ENCODE results near the gene ALDH1L1. TPM values are rescaled to one million over a fixed set of nuclear protein-coding genes. Genes with fewer than 3 reads are reported as not detected.

The ALDH1L1 gene
- total RNA-seq, 5 donors from 2014 or later (not counting 1 experiment from before 2014, with no cell fraction given): 0.19 to 1.6 (median 0.20) TPM; not detected in 2

GRCh38 chr3:126211569-126211968, 31.2 kb upstream of the ALDH1L1 start:
- Histone ChIP-seq H3K36me3 (ENCODE audit: control insufficient read depth in 2 of 2, extremely low read depth in 1 of 2, insufficient read depth in 1 of 2, low read length in 1 of 2) (no peaks in the 10 kb centered on the region), H3K4me1 (ENCODE audit: control insufficient read depth in 1 of 2, extremely low read depth in 1 of 2, insufficient read depth in 2 of 2, low read length in 2 of 2) (peaks cover 0 to 9% of the 10 kb centered on the region in 2 experiments), H3K9me3 (no peaks in the 10 kb centered on the region), H3K4me3 (ENCODE audit: control insufficient read depth in 1 of 2, extremely low read depth in 1 of 2, low read length in 1 of 2) (no peak overlapping the region), H3K27me3 (replicated peaks in 1 of 2; ENCODE audit: control insufficient read depth in 2 of 2, extremely low read depth in 1 of 2, insufficient read depth in 2 of 2, low read length in 1 of 2) (peaks cover 8 to 62% of the 10 kb centered on the region in 2 experiments), H3K27ac (ENCODE audit: low read length) (no peak overlapping the region)
- Mint-ChIP-seq H3K9me3 (no peaks in the 10 kb centered on the region), H3K36me3 (no peaks in the 10 kb centered on the region), H3K4me1 (peaks cover 6 to 12% (median 9%) of the 10 kb centered on the region in 3 donors), H3K27ac (no peak overlapping the region), H3K27me3 (peaks cover 53 to 61% of the 10 kb centered on the region in 2 donors), H3K4me3 (peak overlapping the region in 1 of 3 donors; percentile 67)
- CTCF ChIA-PET: interaction anchor here in 1 of 2 donors (0.6 kb wide), 1 partner anchor 9 kb away, joined by 4 read pairs; no protein-coding TSS in a partner anchor
- POLR2A ChIA-PET: no interaction called here
- 91% methylated on average over 7 of the region's 7 CpGs for WGBS (ENCODE audit: insufficient coverage)
- DNase-seq (no peak), ATAC-seq (replicated peaks in 1 of 4) (no peak)

GRCh38 chr3:126210606-126211005, 30.2 kb upstream of the ALDH1L1 start:
- peaks cover 6 to 12% (median 9%) of the 10 kb centered on the region in 3 donors for H3K4me1 Mint-ChIP-seq
- Histone ChIP-seq H3K27me3 (replicated peaks in 1 of 2; ENCODE audit: control insufficient read depth in 2 of 2, extremely low read depth in 1 of 2, insufficient read depth in 2 of 2, low read length in 1 of 2) (peaks cover 5 to 55% of the 10 kb centered on the region in 2 experiments), H3K4me3 (ENCODE audit: control insufficient read depth in 1 of 2, extremely low read depth in 1 of 2, low read length in 1 of 2) (no peak overlapping the region), H3K4me1 (ENCODE audit: control insufficient read depth in 1 of 2, extremely low read depth in 1 of 2, insufficient read depth in 2 of 2, low read length in 2 of 2) (peaks cover 0 to 9% of the 10 kb centered on the region in 2 experiments), H3K27ac (ENCODE audit: low read length) (no peak overlapping the region), H3K36me3 (ENCODE audit: control insufficient read depth in 2 of 2, extremely low read depth in 1 of 2, insufficient read depth in 1 of 2, low read length in 1 of 2) (no peaks in the 10 kb centered on the region), H3K9me3 (no peaks in the 10 kb centered on the region)
- no peaks in the 10 kb centered on the region for H3K9me3 Mint-ChIP-seq
- CTCF ChIA-PET: no interaction called here
- DNase-seq (no peak), ATAC-seq (replicated peaks in 1 of 4) (no peak)
- POLR2A ChIA-PET: no interaction called here
- H3K36me3 Mint-ChIP-seq: no peaks in the 10 kb centered on the region
- H3K27ac Mint-ChIP-seq: no peak overlapping the region
- peaks cover 49 to 52% of the 10 kb centered on the region in 2 donors for H3K27me3 Mint-ChIP-seq
- 51% methylated on average over 5 of the region's 6 CpGs for WGBS (ENCODE audit: insufficient coverage)
- H3K4me3 Mint-ChIP-seq: no peak overlapping the region

GRCh38 chr3:126209741-126210140, 29.4 kb upstream of the ALDH1L1 start:
- Mint-ChIP-seq H3K27ac (no peak overlapping the region), H3K9me3 (no peaks in the 10 kb centered on the region), H3K27me3 (peaks cover 46 to 48% of the 10 kb centered on the region in 2 donors), H3K36me3 (no peaks in the 10 kb centered on the region), H3K4me3 (no peak overlapping the region), H3K4me1 (peaks cover 6 to 12% (median 9%) of the 10 kb centered on the region in 3 donors)
- H3K4me1 ChIP-seq (ENCODE audit: control insufficient read depth in 1 of 2, extremely low read depth in 1 of 2, insufficient read depth in 2 of 2, low read length in 2 of 2): peaks cover 0 to 9% of the 10 kb centered on the region in 2 experiments
- ATAC-seq (replicated peaks in 1 of 4) (no peak), DNase-seq (no peak)
- H3K9me3 ChIP-seq: no peaks in the 10 kb centered on the region
- ChIA-PET POLR2A (no interaction called here), CTCF (no interaction called here)
- 79% methylated on average over 4 of the region's 4 CpGs for WGBS (ENCODE audit: insufficient coverage)
- H3K36me3 ChIP-seq (ENCODE audit: control insufficient read depth in 2 of 2, extremely low read depth in 1 of 2, insufficient read depth in 1 of 2, low read length in 1 of 2): no peaks in the 10 kb centered on the region
- H3K27ac ChIP-seq (ENCODE audit: low read length): no peak overlapping the region
- H3K27me3 ChIP-seq (replicated peaks in 1 of 2; ENCODE audit: control insufficient read depth in 2 of 2, extremely low read depth in 1 of 2, insufficient read depth in 2 of 2, low read length in 1 of 2): peaks cover 5 to 49% of the 10 kb centered on the region in 2 experiments
- H3K4me3 ChIP-seq (ENCODE audit: control insufficient read depth in 1 of 2, extremely low read depth in 1 of 2, low read length in 1 of 2): no peak overlapping the region

- Mint-ChIP-seq H3K9me3 (no peaks in the 10 kb centered on the region), H3K4me3 (no peak overlapping the region), H3K27me3 (peaks cover 37 to 43% of the 10 kb centered on the region in 2 donors), H3K27ac (no peak overlapping the region), H3K36me3 (no peaks in the 10 kb centered on the region), H3K4me1 (peaks cover 6 to 12% (median 9%) of the 10 kb centered on the region in 3 donors)
- no peaks in the 10 kb centered on the region for H3K9me3 ChIP-seq
- H3K4me3 ChIP-seq (ENCODE audit: control insufficient read depth in 1 of 2, extremely low read depth in 1 of 2, low read length in 1 of 2): no peak overlapping the region
- POLR2A ChIA-PET: no interaction called here
- H3K4me1 ChIP-seq (ENCODE audit: control insufficient read depth in 1 of 2, extremely low read depth in 1 of 2, insufficient read depth in 2 of 2, low read length in 2 of 2): peaks cover 0 to 9% of the 10 kb centered on the region in 2 experiments
- ATAC-seq (replicated peaks in 1 of 4): no peak
- H3K27ac ChIP-seq (ENCODE audit: low read length): no peak overlapping the region
- no peak for DNase-seq
- peaks cover 0 to 47% of the 10 kb centered on the region in 2 experiments for H3K27me3 ChIP-seq (replicated peaks in 1 of 2; ENCODE audit: control insufficient read depth in 2 of 2, extremely low read depth in 1 of 2, insufficient read depth in 2 of 2, low read length in 1 of 2)
- CTCF ChIA-PET: no interaction called here
- H3K36me3 ChIP-seq (ENCODE audit: control insufficient read depth in 2 of 2, extremely low read depth in 1 of 2, insufficient read depth in 1 of 2, low read length in 1 of 2): no peaks in the 10 kb centered on the region
- WGBS (ENCODE audit: insufficient coverage): 71% methylated on average over 10 of the region's 11 CpGs
These were observed 28.3 kb upstream of the ALDH1L1 start for GRCh38 chr3:126208606-126209256.

- H3K9me3 ChIP-seq: no peaks in the 10 kb centered on the region
- peaks cover 34 to 41% of the 10 kb centered on the region in 2 donors for H3K27me3 Mint-ChIP-seq
- 11% methylated on average over 1 of the region's 2 CpGs for WGBS (ENCODE audit: insufficient coverage)
- no peak overlapping the region for H3K27ac Mint-ChIP-seq
- H3K36me3 ChIP-seq (ENCODE audit: control insufficient read depth in 2 of 2, extremely low read depth in 1 of 2, insufficient read depth in 1 of 2, low read length in 1 of 2): no peaks in the 10 kb centered on the region
- no peak overlapping the region for H3K4me3 Mint-ChIP-seq
- H3K4me1 ChIP-seq (ENCODE audit: control insufficient read depth in 1 of 2, extremely low read depth in 1 of 2, insufficient read depth in 2 of 2, low read length in 2 of 2): peaks cover 0 to 6% of the 10 kb centered on the region in 2 experiments
- no peak for ATAC-seq (replicated peaks in 1 of 4)
- H3K27me3 ChIP-seq (replicated peaks in 1 of 2; ENCODE audit: control insufficient read depth in 2 of 2, extremely low read depth in 1 of 2, insufficient read depth in 2 of 2, low read length in 1 of 2): peaks cover 0 to 46% of the 10 kb centered on the region in 2 experiments
- ChIA-PET POLR2A (no interaction called here), CTCF (no interaction called here)
- no peaks in the 10 kb centered on the region for H3K9me3 Mint-ChIP-seq
- H3K36me3 Mint-ChIP-seq: no peaks in the 10 kb centered on the region
- H3K4me3 ChIP-seq (ENCODE audit: control insufficient read depth in 1 of 2, extremely low read depth in 1 of 2, low read length in 1 of 2): no peak overlapping the region
- DNase-seq: no peak
- H3K27ac ChIP-seq (ENCODE audit: low read length): no peak overlapping the region
- H3K4me1 Mint-ChIP-seq: peaks cover 3 to 12% (median 6%) of the 10 kb centered on the region in 3 donors
These were observed 27.8 kb upstream of the ALDH1L1 start for GRCh38 chr3:126208182-126208581.

GRCh38 chr3:126207166-126207565, 26.8 kb upstream of the ALDH1L1 start:
- Mint-ChIP-seq H3K27ac (no peak overlapping the region), H3K27me3 (peaks cover 34 to 37% of the 10 kb centered on the region in 2 donors), H3K4me3 (no peak overlapping the region), H3K36me3 (no peaks in the 10 kb centered on the region), H3K9me3 (no peaks in the 10 kb centered on the region), H3K4me1 (peaks cover 0 to 5% (median 4%) of the 10 kb centered on the region in 3 donors)
- no peak overlapping the region for H3K27ac ChIP-seq (ENCODE audit: low read length)
- WGBS (ENCODE audit: insufficient coverage): 94% methylated on average over 5 of the region's 5 CpGs
- CTCF ChIA-PET: no interaction called here
- H3K4me3 ChIP-seq (ENCODE audit: control insufficient read depth in 1 of 2, extremely low read depth in 1 of 2, low read length in 1 of 2): no peak overlapping the region
- no peak for ATAC-seq (replicated peaks in 1 of 4)
- no peaks in the 10 kb centered on the region for H3K4me1 ChIP-seq (ENCODE audit: control insufficient read depth in 1 of 2, extremely low read depth in 1 of 2, insufficient read depth in 2 of 2, low read length in 2 of 2)
- no peak for DNase-seq
- POLR2A ChIA-PET: no interaction called here
- peaks cover 0 to 36% of the 10 kb centered on the region in 2 experiments for H3K27me3 ChIP-seq (replicated peaks in 1 of 2; ENCODE audit: control insufficient read depth in 2 of 2, extremely low read depth in 1 of 2, insufficient read depth in 2 of 2, low read length in 1 of 2)
- H3K9me3 ChIP-seq: no peaks in the 10 kb centered on the region
- H3K36me3 ChIP-seq (ENCODE audit: control insufficient read depth in 2 of 2, extremely low read depth in 1 of 2, insufficient read depth in 1 of 2, low read length in 1 of 2): no peaks in the 10 kb centered on the region
